Mucosa of descending colon (tissue), 3 donors: ENCODE data around the gene PHACTR1. TPM values are rescaled to one million over a fixed set of nuclear protein-coding genes. Genes with fewer than 3 reads are reported as not detected.
"Not testable (repeated sequence)": the region's sequence is repeated elsewhere in the genome, so short reads cannot be mapped to it uniquely, and the experiment has no call there.

ENCODE experiments used
- ATAC-seq: fragments of 200-7000 bp; cut with Tn5 transposase; one replicate; pipeline ENCODE4 v1.9.1; 2020; ENCODE audit warnings: mild to moderate bottlenecking, moderate library complexity
- DNase-seq, 3 donors: peaks; one replicate each; pipeline ENCODE4 v3.0.0-alpha.2; 2020
- H3K36me3 ChIP-seq: fragments of 200-600 bp; one replicate; pipeline ENCODE4 v1.8.0; 2021; ENCODE audit warnings: low read depth, mild to moderate bottlenecking
- H3K4me1 ChIP-seq: fragments of 200-600 bp; one replicate; pipeline ENCODE4 v1.8.0; 2021; ENCODE audit warnings: low read depth, mild to moderate bottlenecking
- H3K4me3 ChIP-seq: fragments of 200-600 bp; one replicate; pipeline ENCODE4 v1.8.0; 2021; ENCODE audit warnings: mild to moderate bottlenecking
- H3K9me3 ChIP-seq: fragments of 200-600 bp; one replicate; pipeline ENCODE4 v1.8.0; 2021; ENCODE audit warnings: mild to moderate bottlenecking
- CTCF ChIP-seq: fragments of 200-600 bp; IDR thresholded peaks from one replicate; pipeline ENCODE4 v1.8.0; 2022; ENCODE audit warnings: antibody characterized with exemption, mild to moderate bottlenecking
- intact Hi-C, 2 donors: fragments of 100-400 bp; cut with DNase I in 1 of 2; cut with micrococcal nuclease in 1 of 2; formaldehyde crosslinking; loops; one replicate each; pipeline versions ENCODE4 v1.11.0 to v1.11.1; 2022; cut with DNase I, micrococcal nuclease
- total RNA-seq, 3 donors: library from RNA; stranded (reverse); fragmentation: NEBNext Ultra II Directional in 2 of 3; extraction: Animal tissue kit (Norgen Biotek cat#: 25700) in 2 of 3; gene quantifications; one replicate each; pipeline versions ENCODE4 v1.2.1 to v1.2.4, GENCODE V29; 2021 to 2023
- donor health status: DM: no; HTN: no; CAD: no; lungs with moderate emphysema.
- donor health status: DM: no; HTN: no; CAD: no.
- donor health status: DM: no; HTN: yes; CAD: no.

Gene PHACTR1
- total RNA-seq, 3 donors from 2014 or later = 2.7 to 4.7 (median 3.1) TPM

- intact Hi-C loops = no loop called here
- H3K4me3 ChIP-seq = no peak overlapping the region
- no peaks in the 10 kb centered on the region for H3K36me3 ChIP-seq
- no peaks in the 10 kb centered on the region for H3K9me3 ChIP-seq
- no peaks in the 10 kb centered on the region for H3K4me1 ChIP-seq
- TF ChIP-seq CTCF = no peak
- no peak for DNase-seq
- no peak for ATAC-seq
These were observed 227.0 kb downstream of the PHACTR1 start for GRCh38 chr6:12943549-12943948.

GRCh38 chr6:12944001-12944400, 227.4 kb downstream of the PHACTR1 start:
- Histone ChIP-seq H3K4me1 (no peaks in the 10 kb centered on the region), H3K4me3 (no peak overlapping the region), H3K9me3 (no peaks in the 10 kb centered on the region), H3K36me3 (no peaks in the 10 kb centered on the region)
- TF ChIP-seq CTCF = no peak
- intact Hi-C loops = no loop called here
- no peak for ATAC-seq
- DNase-seq = no peak

- ATAC-seq, intact Hi-C loops, DNase-seq, H3K9me3 ChIP-seq, H3K36me3 ChIP-seq, H3K4me3 ChIP-seq, H3K4me1 ChIP-seq: not testable (repeated sequence)
These were observed 228.0 kb downstream of the PHACTR1 start for GRCh38 chr6:12944528-12944927.

GRCh38 chr6:12947151-12947871, 230.7 kb downstream of the PHACTR1 start:
- Histone ChIP-seq H3K4me1 (no peaks in the 10 kb centered on the region), H3K4me3 (no peak overlapping the region), H3K36me3 (no peaks in the 10 kb centered on the region), H3K9me3 (no peaks in the 10 kb centered on the region)
- intact Hi-C loops = no loop called here
- no peak for DNase-seq
- no peak for TF ChIP-seq CTCF
- no peak for ATAC-seq

GRCh38 chr6:12947967-12948366, 231.4 kb downstream of the PHACTR1 start:
- intact Hi-C loops = no loop called here
- H3K36me3 ChIP-seq = no peaks in the 10 kb centered on the region
- H3K4me3 ChIP-seq = no peak overlapping the region
- no peaks in the 10 kb centered on the region for H3K4me1 ChIP-seq
- DNase-seq = no peak
- no peak for TF ChIP-seq CTCF
- no peaks in the 10 kb centered on the region for H3K9me3 ChIP-seq
- ATAC-seq = no peak

GRCh38 chr6:12950976-12951375, 234.4 kb downstream of the PHACTR1 start:
- no peak for ATAC-seq
- intact Hi-C loops = no loop called here
- H3K4me3 ChIP-seq = no peak overlapping the region
- DNase-seq = no peak
- no peaks in the 10 kb centered on the region for H3K4me1 ChIP-seq
- H3K36me3 ChIP-seq = no peaks in the 10 kb centered on the region
- H3K9me3 ChIP-seq = no peaks in the 10 kb centered on the region
- no peak for TF ChIP-seq CTCF
